Peyer's patch (tissue), 4 donors: ENCODE results near the gene MESP1.

Experiments used
- POLR2A ChIP-seq, 2 donors: fragments of 450-650 bp; IDR thresholded peaks; one replicate each; pipeline ENCODE4 v1.5.1; 2017; ENCODE audit warnings: antibody characterized with exemption in 2 of 2, mild to moderate bottlenecking in 2 of 2, moderate library complexity in 2 of 2
- TF ChIP-seq, protein P1 (sequence below), 6 experiments: fragments of 450-650 bp in 4 of 6; fragments of 200-600 bp in 2 of 6; sonication (generic) in 1 of 6; IDR thresholded peaks; one replicate each; pipeline ENCODE4 v1.5.1; 2017 to 2019; ENCODE audit warnings: antibody characterized with exemption in 6 of 6, mild to moderate bottlenecking in 3 of 6, moderate library complexity in 1 of 6

DNA sequence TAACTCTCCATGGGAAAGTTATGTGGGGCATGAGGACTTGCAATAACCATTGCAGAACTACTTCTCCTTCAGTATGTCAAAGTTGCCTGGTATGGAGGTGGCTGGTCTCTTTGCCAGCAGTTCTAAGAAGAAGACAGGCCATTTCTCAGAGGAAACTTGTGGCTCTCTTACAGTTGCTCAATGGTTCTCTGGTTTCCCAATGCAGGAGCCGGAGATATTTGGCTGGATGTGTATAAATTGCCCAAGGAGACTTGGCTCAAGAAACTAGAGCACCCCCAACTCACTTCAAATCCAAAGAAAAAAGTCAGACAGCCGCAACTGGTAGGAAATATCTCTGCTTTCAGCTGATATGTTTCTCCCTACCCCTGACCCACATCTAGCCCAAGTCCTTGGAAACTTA, 36.3 kb downstream of the MESP1 start:
- TF ChIP-seq, protein P1, sequence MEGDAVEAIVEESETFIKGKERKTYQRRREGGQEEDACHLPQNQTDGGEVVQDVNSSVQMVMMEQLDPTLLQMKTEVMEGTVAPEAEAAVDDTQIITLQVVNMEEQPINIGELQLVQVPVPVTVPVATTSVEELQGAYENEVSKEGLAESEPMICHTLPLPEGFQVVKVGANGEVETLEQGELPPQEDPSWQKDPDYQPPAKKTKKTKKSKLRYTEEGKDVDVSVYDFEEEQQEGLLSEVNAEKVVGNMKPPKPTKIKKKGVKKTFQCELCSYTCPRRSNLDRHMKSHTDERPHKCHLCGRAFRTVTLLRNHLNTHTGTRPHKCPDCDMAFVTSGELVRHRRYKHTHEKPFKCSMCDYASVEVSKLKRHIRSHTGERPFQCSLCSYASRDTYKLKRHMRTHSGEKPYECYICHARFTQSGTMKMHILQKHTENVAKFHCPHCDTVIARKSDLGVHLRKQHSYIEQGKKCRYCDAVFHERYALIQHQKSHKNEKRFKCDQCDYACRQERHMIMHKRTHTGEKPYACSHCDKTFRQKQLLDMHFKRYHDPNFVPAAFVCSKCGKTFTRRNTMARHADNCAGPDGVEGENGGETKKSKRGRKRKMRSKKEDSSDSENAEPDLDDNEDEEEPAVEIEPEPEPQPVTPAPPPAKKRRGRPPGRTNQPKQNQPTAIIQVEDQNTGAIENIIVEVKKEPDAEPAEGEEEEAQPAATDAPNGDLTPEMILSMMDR (IDR thresholded peaks at IDR 0.05): no peak
- no peak for TF ChIP-seq POLR2A (IDR thresholded peaks at IDR 0.05)
